ENCODE results near the gene TAX1BP1. TPM values are rescaled to one million over a fixed set of nuclear protein-coding genes. Genes with fewer than 3 reads are reported as not detected.

Gene TAX1BP1
- total RNA-seq, 1 donor from 2014 or later, result 87.6 TPM

GRCh38 chr7:27861747-27862146 lies 121.8 kb downstream of the TAX1BP1 start:
- H3K4me1 Mint-ChIP-seq (ENCODE audit: unreplicated experiment), result peaks cover 3% of the 10 kb centered on the region
- no peak overlapping the region for H3K27ac Mint-ChIP-seq
- peaks cover 3% of the 10 kb centered on the region for H3K27me3 Mint-ChIP-seq
- no peaks in the 10 kb centered on the region for H3K36me3 Mint-ChIP-seq
- no peak overlapping the region for H3K4me3 Mint-ChIP-seq
- TF ChIP-seq, protein P1, sequence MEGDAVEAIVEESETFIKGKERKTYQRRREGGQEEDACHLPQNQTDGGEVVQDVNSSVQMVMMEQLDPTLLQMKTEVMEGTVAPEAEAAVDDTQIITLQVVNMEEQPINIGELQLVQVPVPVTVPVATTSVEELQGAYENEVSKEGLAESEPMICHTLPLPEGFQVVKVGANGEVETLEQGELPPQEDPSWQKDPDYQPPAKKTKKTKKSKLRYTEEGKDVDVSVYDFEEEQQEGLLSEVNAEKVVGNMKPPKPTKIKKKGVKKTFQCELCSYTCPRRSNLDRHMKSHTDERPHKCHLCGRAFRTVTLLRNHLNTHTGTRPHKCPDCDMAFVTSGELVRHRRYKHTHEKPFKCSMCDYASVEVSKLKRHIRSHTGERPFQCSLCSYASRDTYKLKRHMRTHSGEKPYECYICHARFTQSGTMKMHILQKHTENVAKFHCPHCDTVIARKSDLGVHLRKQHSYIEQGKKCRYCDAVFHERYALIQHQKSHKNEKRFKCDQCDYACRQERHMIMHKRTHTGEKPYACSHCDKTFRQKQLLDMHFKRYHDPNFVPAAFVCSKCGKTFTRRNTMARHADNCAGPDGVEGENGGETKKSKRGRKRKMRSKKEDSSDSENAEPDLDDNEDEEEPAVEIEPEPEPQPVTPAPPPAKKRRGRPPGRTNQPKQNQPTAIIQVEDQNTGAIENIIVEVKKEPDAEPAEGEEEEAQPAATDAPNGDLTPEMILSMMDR (conservative IDR thresholded peaks at IDR 0.05), result no peak
- no peak for DNase-seq (ENCODE audit: extremely low spot score, unreplicated experiment)
- H3K9me3 Mint-ChIP-seq, result no peaks in the 10 kb centered on the region

- no peak overlapping the region for H3K27ac Mint-ChIP-seq
- peaks cover 9% of the 10 kb centered on the region for H3K4me1 Mint-ChIP-seq (ENCODE audit: unreplicated experiment)
- H3K27me3 Mint-ChIP-seq, result peaks cover 3% of the 10 kb centered on the region
- no peaks in the 10 kb centered on the region for H3K36me3 Mint-ChIP-seq
- TF ChIP-seq, protein P1 (conservative IDR thresholded peaks at IDR 0.05), result no peak
- H3K9me3 Mint-ChIP-seq, result no peaks in the 10 kb centered on the region
- no peak for DNase-seq (ENCODE audit: extremely low spot score, unreplicated experiment)
- no peak overlapping the region for H3K4me3 Mint-ChIP-seq
These were observed 123.9 kb downstream of the TAX1BP1 start for GRCh38 chr7:27863880-27864279.

- TF ChIP-seq, protein P1 (conservative IDR thresholded peaks at IDR 0.05), result no peak
- DNase-seq (ENCODE audit: extremely low spot score, unreplicated experiment), result no peak
- Mint-ChIP-seq H3K27me3 (peaks cover 3% of the 10 kb centered on the region), H3K9me3 (no peaks in the 10 kb centered on the region), H3K4me3 (no peak overlapping the region), H3K4me1 (ENCODE audit: unreplicated experiment) (peaks cover 9% of the 10 kb centered on the region), H3K27ac (no peak overlapping the region), H3K36me3 (no peaks in the 10 kb centered on the region)
These were observed 126.3 kb downstream of the TAX1BP1 start for GRCh38 chr7:27866256-27866655.

DNA sequence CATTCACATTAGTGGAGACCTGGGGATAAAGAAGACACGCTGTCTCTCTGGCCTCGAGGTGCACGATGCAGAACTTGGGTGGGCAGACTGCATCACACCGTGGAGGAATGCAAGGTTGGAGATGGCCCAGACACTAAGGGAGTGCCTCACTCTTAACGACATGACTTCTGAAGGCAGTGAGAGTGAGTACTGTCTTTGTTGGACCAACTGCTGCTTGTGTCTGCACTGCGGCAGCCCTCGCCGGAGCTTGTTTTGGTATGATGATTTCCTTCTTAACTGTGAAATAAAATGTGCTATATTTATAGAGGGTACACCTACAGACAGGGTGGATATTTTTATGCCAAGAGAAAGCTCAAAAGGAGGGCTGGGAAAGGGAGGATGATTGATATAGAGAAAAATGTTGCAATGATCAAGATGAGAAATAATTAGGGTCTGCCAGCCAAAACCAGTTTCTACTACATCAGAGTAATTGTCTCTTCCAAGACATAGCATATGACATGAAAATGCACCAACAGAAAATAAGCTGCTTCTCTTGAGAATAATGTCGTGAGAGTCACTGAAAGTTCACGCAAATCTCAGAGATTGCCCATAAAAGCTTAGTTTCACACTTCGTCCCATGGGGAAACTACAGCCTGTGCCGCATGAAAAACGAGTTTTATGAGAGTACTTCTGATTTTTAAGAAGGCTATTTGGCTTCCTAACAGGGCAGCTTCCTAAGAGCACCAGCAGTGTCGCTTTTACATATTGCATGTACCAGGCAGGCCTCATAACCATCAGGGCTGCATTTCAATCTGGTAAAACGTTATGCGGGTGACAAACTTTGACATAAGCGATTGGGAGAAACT lies 127.1 kb downstream of the TAX1BP1 start:
- Mint-ChIP-seq H3K36me3 (no peaks in the 10 kb centered on the region), H3K27me3 (no peaks in the 10 kb centered on the region), H3K27ac (no peak overlapping the region), H3K4me3 (no peak overlapping the region), H3K4me1 (ENCODE audit: unreplicated experiment) (peaks cover 9% of the 10 kb centered on the region), H3K9me3 (no peaks in the 10 kb centered on the region)
- DNase-seq (ENCODE audit: extremely low spot score, unreplicated experiment), result no peak
- TF ChIP-seq, protein P1 (conservative IDR thresholded peaks at IDR 0.05), result no peak

- peaks cover 9% of the 10 kb centered on the region for H3K4me1 Mint-ChIP-seq (ENCODE audit: unreplicated experiment)
- no peak overlapping the region for H3K4me3 Mint-ChIP-seq
- H3K36me3 Mint-ChIP-seq, result no peaks in the 10 kb centered on the region
- no peak overlapping the region for H3K27ac Mint-ChIP-seq
- DNase-seq (ENCODE audit: extremely low spot score, unreplicated experiment), result no peak
- no peaks in the 10 kb centered on the region for H3K9me3 Mint-ChIP-seq
- TF ChIP-seq, protein P1 (conservative IDR thresholded peaks at IDR 0.05), result no peak
- H3K27me3 Mint-ChIP-seq, result no peaks in the 10 kb centered on the region
These were observed 128.2 kb downstream of the TAX1BP1 start for GRCh38 chr7:27868131-27868550.

Measured in type B pancreatic cell (in vitro differentiated cells).